Activated CD8-positive, alpha-beta memory T cell treated with anti-CD3 and anti-CD28 coated beads for 48 hours (primary cell): ENCODE results near the gene CUL7.

ENCODE experiments used
- DNase-seq, 3 experiments: peaks; one replicate each; pipeline ENCODE4 v3.0.0-alpha.2; 2020; ENCODE audit warnings: low read depth in 2 of 3, low spot score in 2 of 3

Gene CUL7

DNA sequence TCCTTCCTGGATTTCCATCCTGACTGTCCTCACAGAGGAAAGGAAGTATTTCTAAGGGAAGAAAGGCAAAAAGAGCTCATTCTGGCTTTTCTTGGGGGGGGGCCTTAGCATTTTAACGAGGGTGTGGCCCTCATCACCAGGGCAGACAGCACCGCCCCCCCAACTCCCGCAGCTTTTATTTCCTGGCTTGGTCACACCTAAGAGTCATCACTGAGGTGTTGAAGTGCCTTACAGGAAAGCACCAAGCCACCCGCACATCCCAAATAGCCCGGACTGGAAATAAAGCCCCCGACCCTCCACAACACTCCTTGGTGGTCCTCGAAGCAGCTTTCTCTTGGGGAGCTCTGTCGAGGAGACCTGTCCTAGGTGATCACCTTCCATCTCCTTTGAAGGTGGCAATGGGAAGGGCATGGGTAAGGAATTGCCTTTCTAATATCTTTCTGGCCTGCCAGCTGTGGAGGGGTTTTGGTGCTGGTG is 23.7 kb upstream of the CUL7 start:
- no peak for DNase-seq

DNA sequence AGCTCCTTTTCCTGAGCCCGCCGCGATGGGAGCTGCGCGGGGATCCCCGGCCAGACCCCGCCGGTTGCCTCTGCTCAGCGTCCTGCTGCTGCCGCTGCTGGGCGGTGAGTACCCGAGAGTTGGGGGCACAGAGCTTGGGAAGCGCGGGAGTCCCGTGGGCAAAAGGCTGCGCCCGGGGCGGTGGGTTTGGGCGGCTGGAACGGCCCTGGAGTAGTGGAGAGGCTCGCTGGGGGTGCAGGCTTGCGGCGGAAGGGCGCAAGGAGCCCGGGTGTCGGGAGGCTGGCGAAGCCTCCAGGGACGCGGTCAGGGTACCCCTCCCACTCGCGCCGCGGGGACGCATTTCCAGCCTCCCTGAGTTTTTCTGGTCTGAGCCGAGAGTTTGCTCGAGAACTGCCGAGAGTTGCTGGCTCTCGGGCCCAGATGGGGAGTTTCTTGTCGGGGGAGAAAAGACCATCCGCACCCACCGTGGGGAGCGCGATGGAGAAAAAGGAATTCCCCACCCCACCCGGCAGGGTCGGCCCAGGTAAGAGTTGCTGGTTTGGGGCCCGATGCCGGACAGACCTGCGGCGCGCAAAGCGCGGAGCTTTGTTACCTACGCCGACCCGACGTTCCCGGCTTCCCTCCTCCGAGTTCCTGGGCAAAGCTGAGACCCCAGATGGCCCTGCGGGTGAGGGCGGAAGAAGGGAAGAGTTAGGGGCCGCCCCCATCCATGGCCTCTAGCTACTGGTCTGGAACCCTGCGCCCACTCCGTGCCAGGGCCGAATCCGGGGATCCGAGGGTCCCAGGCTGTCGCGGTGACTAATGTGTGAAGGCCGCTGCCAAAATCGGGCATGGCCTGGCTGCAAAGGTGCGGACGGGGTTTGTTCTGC is 23.0 kb upstream of the CUL7 start:
- DNase-seq: no peak

DNA sequence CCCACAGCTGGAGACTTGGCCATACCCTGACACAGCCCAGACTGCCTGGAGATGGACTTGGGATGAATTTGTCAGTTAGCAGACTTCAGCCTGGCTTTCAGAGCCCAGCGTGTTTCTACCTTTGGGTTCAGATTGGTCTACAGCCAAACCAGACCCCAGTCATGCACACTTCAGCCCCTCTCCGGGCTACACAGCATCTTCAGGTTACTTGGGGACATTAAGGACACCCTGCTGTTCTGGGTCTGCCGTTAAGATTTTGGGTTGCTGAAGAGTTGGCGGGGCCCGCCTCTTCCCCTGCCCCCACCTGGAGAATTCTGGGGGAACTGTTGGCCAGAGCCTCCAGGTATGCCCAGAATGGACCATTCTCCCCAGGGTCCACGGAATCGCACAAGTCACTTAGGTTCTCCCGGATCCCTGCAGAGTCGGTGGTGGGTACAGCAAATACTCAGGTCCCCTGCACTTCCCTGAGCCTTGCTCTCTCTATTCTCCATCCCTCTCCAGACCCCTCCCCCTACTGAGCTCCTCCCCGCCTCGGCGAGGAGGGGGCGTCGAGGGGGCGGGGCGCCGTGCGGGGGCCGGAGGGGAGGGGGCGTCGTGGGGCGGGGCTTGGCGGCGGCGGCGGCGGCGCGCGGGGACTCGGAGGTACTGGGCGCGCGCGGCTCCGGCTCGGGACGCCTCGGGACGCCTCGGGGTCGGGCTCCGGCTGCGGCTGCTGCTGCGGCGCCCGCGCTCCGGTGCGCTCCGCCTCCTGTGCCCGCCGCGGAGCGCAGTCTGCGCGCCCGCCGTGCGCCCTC is 22.2 kb upstream of the CUL7 start, which contains the start of gene PTK7:
TSS of gene PTK7 (plus strand) at position 645 of the 794 bp plus-strand sequence. CDS start 175 bp downstream, outside the sequence.
- no peak for DNase-seq

DNA sequence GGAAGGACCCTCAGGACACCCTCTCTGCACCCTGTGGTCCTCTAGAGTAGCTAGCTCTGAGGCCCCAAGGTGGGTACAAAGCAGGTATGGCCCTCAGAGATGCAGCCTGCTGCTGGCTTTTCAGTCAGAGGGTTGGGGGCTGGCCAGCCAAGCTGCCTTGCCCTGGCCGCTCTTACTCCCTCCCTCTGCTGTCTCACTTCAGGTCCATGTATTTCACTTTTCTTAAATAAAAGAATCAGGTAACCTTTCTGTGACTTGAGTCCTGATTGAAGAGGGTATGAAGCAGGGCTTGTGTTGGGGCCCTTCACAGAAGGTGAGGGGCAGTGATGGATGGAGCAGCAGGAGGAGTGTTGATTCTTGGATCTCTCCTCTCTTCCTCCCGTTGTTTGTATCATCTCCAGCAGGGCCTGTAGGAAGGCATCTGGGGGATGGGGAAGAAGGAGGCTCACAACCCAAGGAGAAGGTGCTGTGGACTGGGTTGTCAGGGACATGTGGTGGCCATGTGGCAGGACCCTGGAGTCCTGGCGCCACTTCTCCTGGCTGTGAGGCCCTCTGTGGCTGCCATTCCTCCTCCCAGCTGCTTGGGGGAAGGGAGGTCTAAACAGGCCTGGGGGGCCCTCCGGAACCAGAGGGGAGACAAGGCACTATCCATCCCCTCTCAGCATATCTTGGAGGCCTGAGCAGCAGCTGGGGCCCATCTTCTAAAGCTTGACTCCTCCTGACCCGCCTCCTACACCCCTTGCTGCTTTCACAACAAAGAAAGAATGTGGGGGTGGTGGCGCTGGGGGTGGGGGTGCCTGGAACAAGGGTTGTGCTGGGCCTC is 21.4 kb upstream of the CUL7 start:
- no peak for DNase-seq

DNA sequence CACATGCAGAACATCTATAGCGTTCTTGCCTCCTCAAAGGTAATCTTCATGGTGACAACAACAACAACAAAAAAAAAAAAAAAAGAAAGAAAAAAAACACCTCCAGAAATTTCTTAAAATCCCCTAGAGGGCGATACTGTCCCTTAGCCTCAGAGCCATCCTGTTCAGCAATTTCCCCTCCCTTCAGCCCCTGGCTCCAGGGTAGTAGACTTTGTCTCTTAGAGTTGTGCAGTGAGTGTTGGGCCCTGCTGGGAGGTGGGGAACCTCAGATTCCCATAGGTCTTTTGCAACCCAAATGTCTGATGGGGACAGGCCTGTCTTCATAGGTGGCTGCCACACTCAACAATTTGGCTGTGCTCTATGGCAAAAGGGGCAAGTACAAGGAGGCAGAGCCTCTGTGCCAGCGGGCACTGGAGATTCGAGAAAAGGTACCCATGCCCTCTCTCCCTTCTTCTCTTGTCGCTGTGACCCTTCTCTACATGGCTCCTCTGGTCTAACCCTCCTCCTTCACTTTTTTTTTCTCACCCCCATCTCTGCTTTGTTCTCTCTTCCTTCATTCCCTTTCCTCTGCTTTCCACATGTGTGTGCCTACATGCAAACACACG is 16.5 kb upstream of the CUL7 start:
- DNase-seq: no peak

DNA sequence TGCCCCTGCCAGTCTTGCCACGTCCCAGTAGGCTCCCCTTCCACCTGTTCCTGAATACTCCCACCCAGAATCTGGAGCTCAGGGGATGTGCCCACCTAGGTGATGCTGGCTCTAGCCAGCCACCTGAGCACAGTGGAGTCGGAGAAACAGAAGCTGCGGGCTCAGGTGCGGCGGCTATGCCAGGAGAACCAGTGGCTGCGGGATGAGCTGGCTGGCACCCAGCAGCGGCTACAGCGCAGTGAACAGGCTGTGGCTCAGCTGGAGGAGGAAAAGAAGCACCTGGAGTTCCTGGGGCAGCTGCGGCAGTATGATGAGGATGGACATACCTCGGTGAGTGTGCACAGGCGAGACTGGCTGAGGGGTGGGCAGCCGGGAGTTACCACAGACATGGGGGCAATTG is 9.2 kb upstream of the CUL7 start:
- no peak for DNase-seq

DNA sequence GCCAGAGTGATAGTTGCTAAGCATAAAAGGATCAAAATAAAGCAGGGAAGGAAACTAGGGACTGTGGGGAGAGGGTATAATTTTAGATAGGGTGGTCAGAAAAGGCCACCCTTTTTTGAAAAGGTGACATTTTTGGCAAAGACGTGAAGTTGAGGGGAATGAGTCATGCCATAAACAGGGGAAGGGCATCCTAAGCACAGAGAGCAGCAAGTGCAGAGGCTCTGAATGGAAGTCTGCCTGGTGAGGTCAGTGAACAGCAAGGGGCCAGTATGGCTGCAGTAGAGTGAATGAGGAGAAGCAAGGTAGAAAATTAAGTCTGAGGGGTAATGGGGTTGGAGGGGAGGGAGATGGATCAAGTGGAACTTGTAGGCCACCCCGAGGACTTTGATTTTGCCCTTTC is 8.2 kb upstream of the CUL7 start:
- DNase-seq: no peak

DNA sequence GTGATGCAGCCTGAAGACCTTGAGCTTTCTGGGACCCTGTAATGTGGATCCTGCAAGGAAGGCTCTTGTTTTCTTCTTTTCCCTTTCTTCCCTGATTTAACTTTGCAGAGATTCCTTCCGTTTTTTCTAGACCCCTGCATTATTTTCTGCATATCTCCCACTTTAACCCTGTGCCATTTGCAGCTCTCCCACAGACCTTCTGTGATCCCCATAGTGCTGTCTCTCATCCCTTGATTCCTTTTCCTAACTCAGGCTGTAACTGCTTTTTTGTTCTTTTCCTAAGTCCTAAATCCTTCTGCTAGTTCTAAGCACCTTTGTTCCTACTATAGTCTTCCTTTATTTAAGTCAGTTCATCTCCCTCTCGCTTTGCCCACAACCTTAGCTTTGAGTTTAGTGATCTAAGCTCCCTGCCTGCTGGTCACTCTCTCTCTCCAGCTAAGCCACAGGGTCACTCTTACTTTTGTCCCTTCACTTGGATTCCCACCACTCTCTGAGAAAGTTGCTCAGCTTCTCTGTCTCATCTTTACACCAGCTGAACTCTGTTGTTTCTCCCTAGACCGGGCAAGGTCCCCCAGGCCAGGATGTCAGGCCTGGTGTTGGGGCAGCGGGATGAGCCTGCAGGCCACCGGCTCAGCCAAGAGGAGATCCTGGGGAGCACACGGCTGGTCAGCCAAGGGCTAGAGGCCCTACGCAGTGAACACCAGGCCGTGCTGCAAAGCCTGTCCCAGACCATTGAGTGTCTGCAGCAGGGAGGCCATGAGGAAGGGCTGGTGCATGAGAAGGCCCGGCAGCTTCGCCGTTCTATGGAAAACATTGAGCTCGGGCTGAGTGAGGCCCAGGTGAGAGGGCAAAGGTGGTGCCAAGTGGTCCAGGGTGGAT is 7.3 kb upstream of the CUL7 start:
- no peak for DNase-seq

DNA sequence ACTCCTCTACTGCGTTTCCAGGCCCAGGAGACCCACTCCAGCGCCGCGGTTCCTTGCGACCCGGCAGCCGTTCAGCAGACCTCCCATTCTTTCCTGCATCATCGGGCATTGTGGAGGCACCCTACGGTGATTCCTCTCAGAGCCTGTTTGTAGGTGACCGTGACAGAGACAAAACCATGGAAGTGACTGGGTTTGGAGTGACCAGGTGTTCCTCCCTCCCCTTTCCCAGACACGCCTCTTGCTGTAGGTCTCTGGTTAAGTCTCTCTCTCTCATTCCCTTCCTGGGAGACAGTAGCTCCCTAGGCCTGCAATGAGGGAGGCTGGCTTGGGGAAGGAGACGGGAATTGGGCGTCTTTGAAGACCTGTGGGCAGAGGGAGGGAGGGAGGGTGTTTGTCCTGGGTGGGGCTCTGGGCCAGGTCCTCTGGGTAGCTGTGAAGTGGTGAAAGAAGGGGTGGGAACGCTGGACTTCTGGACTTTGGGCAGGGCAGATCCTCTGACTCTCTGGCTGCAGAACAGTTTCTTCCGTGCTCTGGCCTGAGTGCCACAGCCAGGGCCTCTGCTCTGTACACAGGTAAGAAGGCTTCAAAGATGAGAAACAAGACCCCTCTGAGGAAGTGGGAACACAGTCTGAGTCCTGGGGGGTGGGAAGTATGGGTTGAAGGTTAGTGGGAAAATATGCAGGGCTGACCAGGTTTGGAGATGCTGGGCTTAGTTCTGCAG is 6.5 kb upstream of the CUL7 start:
- DNase-seq: no peak

DNA sequence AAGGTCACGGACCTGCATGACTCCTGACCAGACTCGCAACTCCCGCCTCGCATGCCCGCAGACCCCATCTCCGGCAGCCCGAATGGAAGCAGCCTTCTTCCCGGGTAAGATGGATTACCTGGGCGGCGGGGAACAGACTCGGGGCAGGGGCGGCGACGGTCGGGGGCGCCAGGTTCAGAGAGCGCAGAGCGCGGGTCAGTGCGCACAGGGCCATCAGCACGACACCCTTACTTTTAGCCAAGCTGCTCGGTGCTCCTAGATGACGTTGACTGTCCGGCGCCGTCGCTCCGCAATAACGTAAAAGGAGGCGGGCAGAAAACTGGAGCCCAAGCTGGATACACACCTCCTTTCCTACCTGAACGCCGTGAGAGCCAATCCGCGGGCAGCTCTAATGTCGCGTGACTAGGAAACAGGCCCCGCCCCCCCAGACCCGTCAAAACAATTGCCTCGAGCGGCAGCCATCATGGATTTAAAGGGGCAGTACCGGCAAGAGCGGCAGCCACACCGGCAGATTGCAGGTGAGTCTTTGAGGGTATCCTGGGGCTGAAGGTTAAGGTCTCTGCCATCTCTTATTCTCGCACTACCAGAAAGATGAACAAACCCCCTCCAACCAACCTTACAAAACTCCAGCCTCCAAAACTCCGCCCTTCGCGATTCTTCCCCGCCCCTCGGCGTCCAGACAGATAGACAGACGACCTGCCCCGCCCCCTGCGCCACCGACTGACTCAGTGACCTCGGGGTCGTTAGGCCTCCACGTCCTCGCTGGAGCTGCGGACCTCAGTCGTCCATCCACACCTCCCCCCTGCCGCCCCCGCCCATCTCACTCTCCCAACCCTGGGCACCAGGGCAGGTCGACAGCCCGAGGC is 5.8 kb upstream of the CUL7 start, which contains the start of the genes KLC4 and MRPL2:
TSS of gene KLC4 (plus strand) at position 464 of the 866 bp plus-strand sequence. CDS start 1,705 bp downstream, outside the sequence.
TSS of gene MRPL2 (minus strand) at position 267 of the 866 bp plus-strand sequence. CDS start at position 214, 53 bp downstream.
- DNase-seq: peak; percentile 88 to 94 (median 92)

DNA sequence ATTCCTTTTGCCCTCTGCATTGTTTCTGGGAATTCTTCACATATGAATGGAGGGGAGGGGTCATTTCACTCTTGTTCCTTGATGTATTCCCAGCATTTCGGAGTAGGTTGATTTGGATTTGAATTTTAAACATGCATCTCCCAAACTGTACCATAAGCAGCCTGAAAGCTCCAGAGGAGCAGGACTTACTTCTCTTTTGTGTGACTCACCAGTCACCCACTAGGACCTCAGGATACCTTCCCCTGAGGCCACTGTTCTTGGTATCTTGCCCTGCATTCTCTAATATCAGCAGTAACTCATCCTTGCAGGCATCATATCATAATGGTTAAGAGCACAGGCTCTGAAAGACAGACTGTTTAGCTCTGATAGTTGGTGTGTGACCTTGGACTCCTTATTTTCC is 4.9 kb upstream of the CUL7 start:
- no peak for DNase-seq

DNA sequence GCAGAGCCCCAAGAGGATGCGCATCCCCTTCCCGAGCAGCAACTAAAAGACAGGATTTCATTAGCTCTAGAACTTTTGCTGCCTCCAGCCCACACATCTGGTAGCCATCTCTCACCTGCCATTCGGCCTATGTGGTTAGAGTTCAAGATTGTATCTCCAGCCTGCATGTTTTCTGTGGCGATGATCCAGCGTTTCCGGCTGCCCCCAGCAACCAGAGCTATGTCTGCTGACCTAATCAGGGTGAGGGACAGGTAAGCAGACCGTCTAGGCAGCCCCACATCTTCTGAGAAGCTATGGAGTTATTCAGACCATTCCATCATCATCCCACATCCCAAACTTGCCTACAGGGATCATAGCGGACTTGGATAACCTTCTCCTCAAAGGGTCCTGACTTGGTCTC is 2.3 kb upstream of the CUL7 start:
- DNase-seq: no peak

DNA sequence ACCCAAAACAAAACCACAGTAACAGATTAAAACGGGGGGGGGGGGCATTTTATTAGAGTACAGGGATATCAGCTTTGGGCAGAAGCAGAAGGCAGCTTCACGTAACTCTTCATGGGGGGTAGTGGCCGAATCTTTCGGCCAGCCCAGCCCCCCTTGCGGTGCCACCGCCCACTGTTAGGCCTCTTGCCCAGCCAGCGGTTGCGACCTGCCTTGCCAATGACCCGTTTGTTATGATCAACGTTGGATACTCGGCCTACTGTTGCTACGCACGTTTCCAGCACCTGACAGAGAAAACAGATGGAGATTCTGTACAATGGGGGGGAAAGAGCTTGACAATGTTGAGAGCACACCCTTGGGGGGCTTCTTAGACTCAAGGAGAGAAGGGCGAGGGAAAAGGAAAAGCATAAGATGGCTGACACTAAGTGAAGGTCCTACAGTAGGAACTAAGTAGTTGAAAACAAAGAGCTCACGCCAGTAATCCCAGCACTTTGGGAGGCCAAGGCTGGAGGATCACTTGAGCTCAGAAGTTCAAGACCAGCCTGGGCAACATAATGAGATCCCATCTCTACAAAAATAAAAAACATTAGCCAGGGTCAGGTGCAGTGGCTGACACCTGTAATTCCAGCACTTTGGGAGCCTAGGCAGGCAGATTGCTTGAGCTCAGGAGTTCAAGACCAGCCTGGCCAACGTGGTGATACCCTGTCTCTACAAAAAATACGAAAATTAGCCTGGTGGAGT is 724 bp upstream of the CUL7 start:
- no peak for DNase-seq

DNA sequence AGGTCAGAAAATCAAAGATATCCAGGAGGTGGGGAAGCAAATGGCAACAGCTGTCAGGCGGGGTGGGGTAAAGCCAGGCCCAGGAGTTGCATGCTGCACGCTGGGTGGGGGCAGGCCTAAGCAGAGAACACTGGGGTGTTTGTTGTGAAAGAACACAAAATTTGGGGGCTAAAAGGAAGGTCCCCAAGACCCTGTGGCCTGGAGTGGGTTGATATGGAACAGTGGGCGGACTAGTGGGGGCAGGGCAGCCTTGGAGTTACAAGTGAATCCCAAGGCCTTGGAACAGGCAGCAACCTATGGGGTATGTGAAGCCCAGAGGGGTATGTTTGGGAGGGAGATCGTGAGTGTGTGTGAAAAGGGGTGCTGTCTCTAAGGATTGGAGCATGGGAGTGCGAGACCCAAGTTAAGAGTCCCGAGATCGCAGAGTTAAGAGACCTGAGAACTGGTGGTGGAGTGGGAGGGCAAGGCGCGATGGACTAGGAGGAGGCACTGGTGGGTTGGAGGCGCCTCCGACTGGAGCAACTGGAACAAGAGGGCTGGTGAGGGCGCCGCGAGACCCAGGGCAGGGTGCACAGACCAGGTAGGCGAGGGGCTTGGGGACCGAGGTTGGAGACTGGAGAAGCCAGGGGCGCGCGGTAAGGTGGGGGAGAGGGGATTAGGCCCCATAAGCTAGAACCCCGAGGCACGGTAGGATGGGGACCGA is 658 bp downstream of the CUL7 start:
- DNase-seq: no peak

DNA sequence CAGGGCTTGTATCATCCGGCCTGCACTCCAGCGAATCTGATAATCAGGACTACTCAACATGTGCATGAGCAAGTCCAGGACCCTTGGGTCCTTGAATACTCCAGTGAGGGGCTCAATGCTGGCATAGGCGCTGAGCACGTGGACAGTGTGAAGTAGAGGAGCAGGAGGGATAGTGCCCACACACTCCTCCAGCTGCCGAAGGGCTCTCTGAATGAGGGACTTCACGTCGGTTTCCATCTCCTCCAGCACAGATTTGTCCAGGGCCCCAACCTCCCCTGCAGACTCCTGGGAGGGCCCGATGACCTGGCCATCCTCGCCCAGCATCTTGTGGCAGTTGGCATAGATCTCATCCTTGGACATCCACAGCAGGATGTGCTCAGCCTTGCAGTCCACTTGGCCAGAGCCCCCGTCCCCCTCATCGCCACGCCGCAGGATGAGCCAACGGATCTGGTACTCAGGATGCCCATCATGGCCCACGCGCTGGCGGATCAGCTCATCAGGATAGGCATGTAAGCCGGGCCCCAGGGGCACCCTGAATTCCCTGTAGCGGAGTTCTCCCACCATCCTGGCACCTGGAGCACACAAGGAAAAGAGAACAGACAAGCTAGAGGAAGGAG is 1.3 kb downstream of the CUL7 start:
- DNase-seq: no peak

DNA sequence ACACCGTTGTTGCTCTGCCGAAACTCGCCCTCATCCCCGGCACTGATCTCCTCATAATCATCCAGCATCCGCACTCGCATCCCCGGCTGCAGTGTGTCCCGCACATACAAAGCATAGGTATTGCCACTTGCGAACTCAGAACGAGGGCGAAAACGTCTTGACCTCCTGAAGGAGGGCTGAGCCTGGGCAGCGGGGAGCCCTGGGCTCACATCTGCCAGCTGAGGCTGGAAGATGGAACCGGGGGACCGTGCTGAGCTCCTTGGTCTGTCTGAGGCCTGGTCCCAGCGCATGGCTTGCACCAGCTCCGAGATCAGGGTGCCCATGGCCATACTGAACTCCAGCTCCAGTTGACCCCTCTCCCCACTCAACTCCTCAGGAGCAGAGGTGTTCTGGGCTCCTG is 2.7 kb downstream of the CUL7 start:
- DNase-seq: no peak
